Measurements from ENCODE around the gene POLE.
"Not testable (repeated sequence)": the region's sequence is repeated elsewhere in the genome, so short reads cannot be mapped to it uniquely, and the experiment has no call there.

POLE gene

DNA sequence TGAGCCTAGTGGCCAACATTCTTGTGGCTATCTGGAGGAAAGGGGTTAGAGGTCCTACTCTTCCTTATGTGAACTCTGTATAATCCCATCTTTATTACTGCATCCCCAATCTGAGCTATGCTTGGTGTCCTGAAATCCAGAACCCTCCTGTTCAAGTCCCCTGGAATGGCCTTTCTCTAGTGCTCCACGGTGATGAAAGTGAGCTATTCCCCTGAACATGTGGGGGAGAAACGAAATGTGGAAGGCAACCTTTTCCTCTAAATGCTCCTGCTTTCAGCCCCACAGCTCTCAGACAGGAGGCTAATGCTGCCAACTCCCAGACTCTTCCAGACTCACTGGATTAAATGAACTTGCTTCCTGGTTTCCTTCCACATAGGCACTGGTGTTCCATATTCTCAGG is 21.0 kb upstream of the POLE start:
- Histone ChIP-seq H3K36me3 (ENCODE audit: control insufficient read depth, insufficient read depth, low read length) (no peaks in the 10 kb centered on the region), H3K4me3 (ENCODE audit: insufficient read depth, low read depth, low read length, poor library complexity, severe bottlenecking) (no peak overlapping the region), H3K4me1 (ENCODE audit: control insufficient read depth, insufficient read depth, low read length, poor library complexity, severe bottlenecking) (peaks cover 13% of the 10 kb centered on the region), H3K27ac (ENCODE audit: insufficient read depth, low read length, poor library complexity, severe bottlenecking) (no peak overlapping the region), H3K9me3 (ENCODE audit: control insufficient read depth, low read length) (no peaks in the 10 kb centered on the region), H3K27me3 (replicated peaks; ENCODE audit: control insufficient read depth, insufficient read depth, low read length, poor library complexity, severe bottlenecking) (no peaks in the 10 kb centered on the region)
- DNase-seq, result no peak

DNA sequence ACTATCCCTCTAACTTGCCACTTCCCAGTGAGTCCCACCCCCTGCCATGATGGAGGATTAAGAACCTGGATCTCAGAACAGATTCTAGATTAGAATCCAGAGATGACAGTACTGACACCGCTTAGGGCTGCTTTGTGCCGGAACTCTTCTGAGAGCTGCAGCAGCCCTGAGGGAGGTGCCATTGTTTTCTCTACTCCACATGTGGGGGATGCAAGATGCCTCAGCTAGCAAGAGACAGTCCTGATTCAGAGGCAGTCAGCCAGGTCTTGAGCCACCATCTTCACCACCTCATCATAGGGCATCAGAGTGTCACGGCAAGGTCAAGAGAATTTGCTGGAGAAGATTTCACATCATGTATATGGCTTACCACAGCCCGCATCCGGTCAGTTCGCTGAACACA is 20.1 kb upstream of the POLE start:
- no peaks in the 10 kb centered on the region for H3K36me3 ChIP-seq (ENCODE audit: control insufficient read depth, insufficient read depth, low read length)
- H3K27me3 ChIP-seq (replicated peaks; ENCODE audit: control insufficient read depth, insufficient read depth, low read length, poor library complexity, severe bottlenecking), result no peaks in the 10 kb centered on the region
- H3K4me1 ChIP-seq (ENCODE audit: control insufficient read depth, insufficient read depth, low read length, poor library complexity, severe bottlenecking), result peaks cover 13% of the 10 kb centered on the region
- no peak overlapping the region for H3K27ac ChIP-seq (ENCODE audit: insufficient read depth, low read length, poor library complexity, severe bottlenecking)
- H3K4me3 ChIP-seq (ENCODE audit: insufficient read depth, low read depth, low read length, poor library complexity, severe bottlenecking), result no peak overlapping the region
- no peaks in the 10 kb centered on the region for H3K9me3 ChIP-seq (ENCODE audit: control insufficient read depth, low read length)
- no peak for DNase-seq

DNA sequence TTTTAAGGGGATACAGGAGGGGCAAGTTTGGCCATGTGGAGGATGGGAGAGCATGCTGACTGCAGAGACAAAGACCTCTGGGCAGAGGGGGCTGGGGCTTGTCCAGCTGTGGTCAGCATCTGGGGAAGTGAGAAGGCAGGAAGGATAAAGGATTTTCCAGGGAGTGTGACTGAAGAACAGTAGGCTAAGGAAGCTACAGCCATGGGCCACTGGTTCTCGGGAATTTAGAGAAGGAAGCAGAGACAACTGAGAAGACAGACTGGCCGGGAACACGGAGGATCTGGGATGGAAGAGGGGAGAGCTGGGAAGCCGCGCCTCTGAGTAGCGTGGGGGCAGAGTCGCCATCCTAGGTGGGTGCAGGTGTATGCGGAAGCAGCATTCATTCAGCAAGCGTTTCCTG is 16.5 kb upstream of the POLE start:
- Histone ChIP-seq H3K9me3 (ENCODE audit: control insufficient read depth, low read length) (no peaks in the 10 kb centered on the region), H3K36me3 (ENCODE audit: control insufficient read depth, insufficient read depth, low read length) (peaks cover 3% of the 10 kb centered on the region), H3K27me3 (replicated peaks; ENCODE audit: control insufficient read depth, insufficient read depth, low read length, poor library complexity, severe bottlenecking) (no peaks in the 10 kb centered on the region), H3K27ac (ENCODE audit: insufficient read depth, low read length, poor library complexity, severe bottlenecking) (no peak overlapping the region), H3K4me1 (ENCODE audit: control insufficient read depth, insufficient read depth, low read length, poor library complexity, severe bottlenecking) (no peaks in the 10 kb centered on the region), H3K4me3 (ENCODE audit: insufficient read depth, low read depth, low read length, poor library complexity, severe bottlenecking) (no peak overlapping the region)
- no peak for DNase-seq

DNA sequence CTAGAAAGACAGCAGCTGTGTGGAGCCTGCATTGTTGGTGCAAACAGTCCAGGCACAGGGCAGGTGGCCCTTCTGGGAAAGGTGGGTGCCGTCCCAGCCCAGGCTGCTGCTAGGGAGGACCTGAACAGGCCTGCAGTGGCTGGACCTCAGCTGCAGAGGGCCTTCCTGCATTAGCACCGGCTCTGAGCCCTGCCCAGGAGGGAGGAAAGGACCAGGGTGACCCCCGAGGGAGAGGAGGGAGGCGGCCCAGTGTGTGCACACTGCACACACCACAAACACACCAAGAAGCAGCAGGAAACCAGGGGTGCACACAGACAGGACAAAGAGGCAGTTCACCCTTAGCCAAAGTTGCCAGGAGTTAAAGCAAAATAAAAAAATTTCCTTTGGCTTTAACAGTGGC is 15.5 kb upstream of the POLE start:
- Histone ChIP-seq H3K27ac (ENCODE audit: insufficient read depth, low read length, poor library complexity, severe bottlenecking) (no peak overlapping the region), H3K9me3 (ENCODE audit: control insufficient read depth, low read length) (no peaks in the 10 kb centered on the region), H3K4me1 (ENCODE audit: control insufficient read depth, insufficient read depth, low read length, poor library complexity, severe bottlenecking) (no peaks in the 10 kb centered on the region), H3K4me3 (ENCODE audit: insufficient read depth, low read depth, low read length, poor library complexity, severe bottlenecking) (no peak overlapping the region), H3K27me3 (replicated peaks; ENCODE audit: control insufficient read depth, insufficient read depth, low read length, poor library complexity, severe bottlenecking) (no peaks in the 10 kb centered on the region), H3K36me3 (ENCODE audit: control insufficient read depth, insufficient read depth, low read length) (peaks cover 3% of the 10 kb centered on the region)
- no peak for DNase-seq

DNA sequence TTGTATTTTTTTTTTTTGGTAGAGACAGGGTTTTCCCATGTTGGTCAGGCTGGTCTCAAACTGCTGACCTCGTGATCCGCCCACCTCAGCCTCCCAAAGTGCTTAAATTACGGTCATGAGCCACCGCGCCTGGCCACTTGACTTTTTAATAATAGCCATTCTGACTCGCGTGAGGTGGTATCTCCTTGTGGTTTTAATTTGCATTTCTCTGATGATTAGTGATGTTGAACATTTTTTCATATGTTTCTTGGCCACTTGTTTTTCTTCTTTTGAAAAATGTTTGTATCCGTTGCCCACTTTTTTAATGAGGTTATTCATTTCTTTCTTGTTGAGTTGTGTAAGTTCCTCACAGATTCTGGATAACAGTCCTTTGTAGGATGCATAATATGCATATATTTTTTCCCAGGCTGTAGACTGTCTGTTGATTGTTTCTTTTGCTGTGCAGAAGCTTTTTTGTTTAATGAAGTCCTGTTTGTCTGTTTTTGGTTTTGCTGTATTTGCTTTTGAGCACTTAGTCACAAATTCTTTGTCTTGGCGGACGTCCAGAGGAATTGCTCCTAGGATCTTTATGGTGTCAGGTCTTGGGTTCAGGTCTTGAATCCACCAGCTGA is 13.2 kb upstream of the POLE start:
- Histone ChIP-seq H3K36me3 (ENCODE audit: control insufficient read depth, insufficient read depth, low read length) (peaks cover 3% of the 10 kb centered on the region), H3K4me1 (ENCODE audit: control insufficient read depth, insufficient read depth, low read length, poor library complexity, severe bottlenecking) (no peaks in the 10 kb centered on the region), H3K27me3 (replicated peaks; ENCODE audit: control insufficient read depth, insufficient read depth, low read length, poor library complexity, severe bottlenecking) (no peaks in the 10 kb centered on the region), H3K4me3 (ENCODE audit: insufficient read depth, low read depth, low read length, poor library complexity, severe bottlenecking) (no peak overlapping the region), H3K9me3 (ENCODE audit: control insufficient read depth, low read length) (no peaks in the 10 kb centered on the region), H3K27ac (ENCODE audit: insufficient read depth, low read length, poor library complexity, severe bottlenecking) (no peak overlapping the region)
- DNase-seq, result no peak

DNA sequence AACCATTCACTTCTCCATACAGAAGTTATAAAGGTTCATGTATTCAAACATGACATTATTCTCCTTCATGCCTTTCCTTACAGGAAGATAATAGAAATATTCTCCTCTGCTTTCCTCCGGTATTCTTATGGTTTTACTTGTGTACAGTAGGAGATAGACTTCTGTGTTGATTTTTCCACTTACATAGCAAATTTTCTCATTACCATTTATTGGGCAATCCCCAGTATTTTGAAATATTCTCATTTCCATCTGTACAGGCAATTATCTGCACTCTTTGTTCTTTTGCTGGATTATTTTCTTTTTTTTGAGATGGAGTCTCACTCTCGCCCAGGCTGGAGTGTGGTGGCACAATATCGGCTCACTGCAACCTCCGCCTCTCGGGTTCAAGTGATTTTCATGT is 11.2 kb upstream of the POLE start:
- DNase-seq, result no peak
- peaks cover 3% of the 10 kb centered on the region for H3K36me3 ChIP-seq (ENCODE audit: control insufficient read depth, insufficient read depth, low read length)
- no peaks in the 10 kb centered on the region for H3K27me3 ChIP-seq (replicated peaks; ENCODE audit: control insufficient read depth, insufficient read depth, low read length, poor library complexity, severe bottlenecking)
- no peaks in the 10 kb centered on the region for H3K4me1 ChIP-seq (ENCODE audit: control insufficient read depth, insufficient read depth, low read length, poor library complexity, severe bottlenecking)
- no peak overlapping the region for H3K27ac ChIP-seq (ENCODE audit: insufficient read depth, low read length, poor library complexity, severe bottlenecking)
- H3K4me3 ChIP-seq (ENCODE audit: insufficient read depth, low read depth, low read length, poor library complexity, severe bottlenecking), result no peak overlapping the region
- H3K9me3 ChIP-seq (ENCODE audit: control insufficient read depth, low read length), result no peaks in the 10 kb centered on the region

DNA sequence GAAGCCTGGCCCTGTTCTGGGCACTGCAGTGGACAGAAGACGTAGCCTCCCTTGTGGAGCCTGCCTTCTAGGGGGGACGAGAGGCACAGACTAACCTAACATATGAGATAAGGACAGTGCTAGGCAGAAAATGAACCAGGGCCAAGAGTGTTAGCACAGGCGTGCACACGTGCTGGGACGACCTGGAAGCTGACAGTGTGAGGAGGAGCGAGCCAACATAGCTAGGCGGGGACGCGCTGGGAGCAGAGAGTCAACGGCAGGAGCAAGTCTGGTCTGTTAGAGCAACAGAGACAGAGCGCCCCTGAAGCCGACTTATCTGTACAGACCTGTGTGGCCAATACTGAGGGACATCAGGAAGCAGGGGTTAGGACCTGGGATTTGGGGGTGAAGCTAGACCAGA is 8.3 kb upstream of the POLE start:
- Histone ChIP-seq H3K4me3 (ENCODE audit: insufficient read depth, low read depth, low read length, poor library complexity, severe bottlenecking) (no peak overlapping the region), H3K9me3 (ENCODE audit: control insufficient read depth, low read length) (no peaks in the 10 kb centered on the region), H3K4me1 (ENCODE audit: control insufficient read depth, insufficient read depth, low read length, poor library complexity, severe bottlenecking) (no peaks in the 10 kb centered on the region), H3K36me3 (ENCODE audit: control insufficient read depth, insufficient read depth, low read length) (peaks cover 3% of the 10 kb centered on the region), H3K27me3 (replicated peaks; ENCODE audit: control insufficient read depth, insufficient read depth, low read length, poor library complexity, severe bottlenecking) (no peaks in the 10 kb centered on the region), H3K27ac (ENCODE audit: insufficient read depth, low read length, poor library complexity, severe bottlenecking) (no peak overlapping the region)
- DNase-seq, result no peak

DNA sequence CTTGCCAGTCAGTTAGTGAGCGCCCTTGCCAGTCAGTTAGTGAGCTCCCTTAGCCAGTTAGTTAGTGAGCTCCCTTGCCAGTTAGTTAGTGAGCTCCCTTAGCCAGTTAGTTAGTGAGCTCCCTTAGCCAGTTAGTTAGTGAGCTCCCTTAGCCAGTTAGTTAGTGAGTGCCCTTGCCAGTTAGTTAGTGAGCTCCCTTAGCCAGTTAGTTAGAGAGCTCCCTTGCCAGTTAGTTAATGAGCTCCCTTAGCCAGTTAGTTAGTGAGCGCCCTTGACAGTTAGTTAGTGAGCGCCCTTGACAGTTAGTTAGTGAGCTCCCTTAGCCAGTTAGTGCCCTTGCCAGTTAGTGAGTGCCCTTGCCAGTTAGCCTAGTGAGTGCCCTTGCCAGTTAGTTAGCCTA is 7.7 kb upstream of the POLE start:
- not testable (repeated sequence) for H3K4me3 ChIP-seq (ENCODE audit: insufficient read depth, low read depth, low read length, poor library complexity, severe bottlenecking); H3K9me3 ChIP-seq (ENCODE audit: control insufficient read depth, low read length); DNase-seq; H3K4me1 ChIP-seq (ENCODE audit: control insufficient read depth, insufficient read depth, low read length, poor library complexity, severe bottlenecking); H3K27ac ChIP-seq (ENCODE audit: insufficient read depth, low read length, poor library complexity, severe bottlenecking); H3K27me3 ChIP-seq (replicated peaks; ENCODE audit: control insufficient read depth, insufficient read depth, low read length, poor library complexity, severe bottlenecking); H3K36me3 ChIP-seq (ENCODE audit: control insufficient read depth, insufficient read depth, low read length)

DNA sequence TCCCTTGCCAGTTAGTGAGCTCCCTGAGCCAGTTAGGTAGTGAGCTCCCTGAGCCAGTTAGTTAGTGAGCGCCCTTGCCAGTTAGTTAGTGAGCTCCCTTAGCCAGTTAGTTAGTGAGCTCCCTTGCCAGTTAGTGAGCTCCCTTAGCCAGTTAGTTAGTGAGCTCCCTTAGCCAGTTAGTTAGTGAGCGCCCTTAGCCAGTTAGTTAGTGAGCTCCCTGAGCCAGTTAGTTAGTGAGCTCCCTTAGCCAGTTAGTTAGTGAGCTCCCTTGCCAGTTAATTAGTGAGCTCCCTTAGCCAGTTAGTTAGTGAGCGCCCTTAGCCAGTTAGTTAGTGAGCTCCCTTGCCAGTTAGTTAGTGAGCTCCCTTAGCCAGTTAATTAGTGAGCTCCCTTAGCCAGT is 4.9 kb upstream of the POLE start:
- H3K27ac ChIP-seq (ENCODE audit: insufficient read depth, low read length, poor library complexity, severe bottlenecking); H3K4me1 ChIP-seq (ENCODE audit: control insufficient read depth, insufficient read depth, low read length, poor library complexity, severe bottlenecking); DNase-seq; H3K9me3 ChIP-seq (ENCODE audit: control insufficient read depth, low read length); H3K36me3 ChIP-seq (ENCODE audit: control insufficient read depth, insufficient read depth, low read length); H3K27me3 ChIP-seq (replicated peaks; ENCODE audit: control insufficient read depth, insufficient read depth, low read length, poor library complexity, severe bottlenecking); H3K4me3 ChIP-seq (ENCODE audit: insufficient read depth, low read depth, low read length, poor library complexity, severe bottlenecking): not testable (repeated sequence)

DNA sequence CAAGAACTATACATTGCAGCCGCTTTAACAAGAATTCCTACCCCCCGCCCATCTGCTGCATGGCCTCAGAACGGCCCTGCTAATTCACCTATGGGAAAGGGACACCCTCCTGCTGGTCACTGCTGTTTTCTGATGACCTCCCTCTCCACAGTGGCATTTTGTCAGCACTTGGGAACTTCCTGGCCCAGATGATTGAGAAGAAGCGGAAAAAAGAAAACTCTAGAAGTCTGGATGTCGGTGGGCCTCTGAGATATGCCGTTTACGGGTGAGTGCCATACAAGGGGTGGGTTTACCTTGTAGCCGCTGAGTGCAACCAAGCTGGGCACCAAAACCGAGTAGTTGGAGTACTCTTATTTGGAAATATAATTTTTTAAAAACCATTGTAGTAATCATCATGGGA is 3.0 kb upstream of the POLE start:
- H3K9me3 ChIP-seq (ENCODE audit: control insufficient read depth, low read length), result no peaks in the 10 kb centered on the region
- H3K27ac ChIP-seq (ENCODE audit: insufficient read depth, low read length, poor library complexity, severe bottlenecking), result no peak overlapping the region
- no peaks in the 10 kb centered on the region for H3K36me3 ChIP-seq (ENCODE audit: control insufficient read depth, insufficient read depth, low read length)
- H3K4me3 ChIP-seq (ENCODE audit: insufficient read depth, low read depth, low read length, poor library complexity, severe bottlenecking), result no peak overlapping the region
- DNase-seq, result no peak
- no peaks in the 10 kb centered on the region for H3K27me3 ChIP-seq (replicated peaks; ENCODE audit: control insufficient read depth, insufficient read depth, low read length, poor library complexity, severe bottlenecking)
- H3K4me1 ChIP-seq (ENCODE audit: control insufficient read depth, insufficient read depth, low read length, poor library complexity, severe bottlenecking), result peaks cover 7% of the 10 kb centered on the region

DNA sequence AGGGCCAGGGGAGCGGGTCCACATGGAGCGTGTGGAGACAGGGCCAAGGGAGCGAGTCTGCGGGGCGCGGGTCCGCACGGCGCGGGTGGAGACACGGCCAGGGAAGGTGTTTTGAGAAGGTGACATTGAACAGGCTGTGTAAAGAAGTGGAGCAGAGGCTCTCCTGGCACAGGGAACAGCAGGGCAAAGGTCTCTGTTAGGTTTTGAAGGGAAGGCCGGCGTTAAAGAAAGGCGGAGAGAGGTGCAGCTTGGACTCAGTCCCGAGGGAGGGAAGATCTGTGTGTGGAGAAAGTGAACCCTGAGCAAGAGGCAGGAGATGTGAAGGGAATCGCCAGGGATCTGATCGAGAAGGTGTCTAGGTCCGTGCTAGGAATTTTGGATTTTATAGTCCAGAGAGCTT is 2.1 kb upstream of the POLE start:
- H3K36me3 ChIP-seq (ENCODE audit: control insufficient read depth, insufficient read depth, low read length), result no peaks in the 10 kb centered on the region
- H3K27me3 ChIP-seq (replicated peaks; ENCODE audit: control insufficient read depth, insufficient read depth, low read length, poor library complexity, severe bottlenecking), result no peaks in the 10 kb centered on the region
- no peak for DNase-seq
- H3K27ac ChIP-seq (ENCODE audit: insufficient read depth, low read length, poor library complexity, severe bottlenecking), result no peak overlapping the region
- no peak overlapping the region for H3K4me3 ChIP-seq (ENCODE audit: insufficient read depth, low read depth, low read length, poor library complexity, severe bottlenecking)
- H3K4me1 ChIP-seq (ENCODE audit: control insufficient read depth, insufficient read depth, low read length, poor library complexity, severe bottlenecking), result peaks cover 7% of the 10 kb centered on the region
- no peaks in the 10 kb centered on the region for H3K9me3 ChIP-seq (ENCODE audit: control insufficient read depth, low read length)
